DLD1 (cell line): ENCODE measurements around the gene CDH4.

Source experiments
- in situ Hi-C: cut with HindIII; loops from 2 replicates; pipeline ENCODE4 v1.10.0; 2017; ENCODE audit warnings: low sequenced_read_pairs

Gene CDH4

GRCh38 chr20:61324906-61325305, 72.8 kb downstream of the CDH4 start:
- in situ Hi-C loops = no loop called here

- in situ Hi-C loops = no loop called here
Measured at GRCh38 chr20:61325718-61326117, 73.7 kb downstream of the CDH4 start.

GRCh38 chr20:61328911-61329558, 77.0 kb downstream of the CDH4 start:
- in situ Hi-C loops = no loop called here

- in situ Hi-C loops = no loop called here
Measured at GRCh38 chr20:61330441-61330840, 78.4 kb downstream of the CDH4 start.

- in situ Hi-C loops = no loop called here
Measured at GRCh38 chr20:61331543-61331942, 79.5 kb downstream of the CDH4 start.

- in situ Hi-C loops = no loop called here
Measured at GRCh38 chr20:61332016-61332975, 80.2 kb downstream of the CDH4 start.

GRCh38 chr20:61333484-61334108, 81.5 kb downstream of the CDH4 start:
- in situ Hi-C loops = no loop called here

- in situ Hi-C loops = no loop called here
Measured at GRCh38 chr20:61340157-61340556, 88.1 kb downstream of the CDH4 start.

GRCh38 chr20:61341605-61342004, 89.5 kb downstream of the CDH4 start:
- in situ Hi-C loops = no loop called here

- in situ Hi-C loops = no loop called here
Measured at GRCh38 chr20:61343934-61344333, 91.9 kb downstream of the CDH4 start.

GRCh38 chr20:61345656-61346055, 93.6 kb downstream of the CDH4 start:
- in situ Hi-C loops = no loop called here

- in situ Hi-C loops = no loop called here
Measured at GRCh38 chr20:61346996-61347395, 94.9 kb downstream of the CDH4 start.

- in situ Hi-C loops = no loop called here
Measured at GRCh38 chr20:61347443-61347842, 95.4 kb downstream of the CDH4 start.

- in situ Hi-C loops = no loop called here
Measured at GRCh38 chr20:61349447-61350165, 97.5 kb downstream of the CDH4 start.

GRCh38 chr20:61350500-61351250, 98.6 kb downstream of the CDH4 start:
- in situ Hi-C loops = no loop called here

- in situ Hi-C loops = no loop called here
Measured at GRCh38 chr20:61352346-61353260, 100.5 kb downstream of the CDH4 start.

- in situ Hi-C loops = no loop called here
Measured at GRCh38 chr20:61353261-61354000, 101.4 kb downstream of the CDH4 start.

GRCh38 chr20:61354001-61354390, 101.9 kb downstream of the CDH4 start:
- in situ Hi-C loops = no loop called here

- in situ Hi-C loops = no loop called here
Measured at GRCh38 chr20:61354501-61354900, 102.4 kb downstream of the CDH4 start.
